Heart left ventricle (tissue), 13 donors: ENCODE measurements around the gene PRKAG2.

Experiments
- POLR2A ChIP-seq, 2 donors: fragments of 450-650 bp; IDR thresholded peaks; one replicate each; pipeline ENCODE4 v1.6.1; 2017; ENCODE audit warnings: antibody characterized with exemption in 2 of 2, mild to moderate bottlenecking in 2 of 2, moderate library complexity in 2 of 2
- TF ChIP-seq, protein P1 (sequence below), 12 donors: fragments of 200-600 bp; sonication (generic) in 4 of 12; IDR thresholded peaks; one replicate each; pipeline versions ENCODE4 v1.5.0 to v1.8.0; 2018 to 2022; ENCODE audit warnings: antibody characterized with exemption in 12 of 12, mild to moderate bottlenecking in 5 of 12
- donor health status: ischemic (EF 13 %, LVEDD 7.1; RV severe dilation, severe dysfunction).
- donor health status: DM: no; HTN: yes; CAD: no.
- donor health status: DM: no; HTN: no; CAD: no.
- donor health status: ischemic (EF 25% LVEDD 6.9; RV normal size, moderate dysfunction).
- donor health status: ischemic (EF 25% LVEDD 5.7; RV mildly dilated, moderate dysfunction).
- donor health status: ischemic (EF 35%, LVEDD 5.7; RV mildly dilated, moderate dysfunction).
- donor health status: nonischemic (EF 11% LVEDD 7.7; RV severe dilation, severe dysfunction).
- donor health status: DM: yes; HTN: yes; CAD: no.
- donor health status: PGD.
- donor health status: ischemic (EF 29% LVEDD 5.4; RV normal size, mild dysfunction).
- donor health status: nonischemic (EF 23%, LVEDD 6.1; RV moderate dilation, normal function).

DNA sequence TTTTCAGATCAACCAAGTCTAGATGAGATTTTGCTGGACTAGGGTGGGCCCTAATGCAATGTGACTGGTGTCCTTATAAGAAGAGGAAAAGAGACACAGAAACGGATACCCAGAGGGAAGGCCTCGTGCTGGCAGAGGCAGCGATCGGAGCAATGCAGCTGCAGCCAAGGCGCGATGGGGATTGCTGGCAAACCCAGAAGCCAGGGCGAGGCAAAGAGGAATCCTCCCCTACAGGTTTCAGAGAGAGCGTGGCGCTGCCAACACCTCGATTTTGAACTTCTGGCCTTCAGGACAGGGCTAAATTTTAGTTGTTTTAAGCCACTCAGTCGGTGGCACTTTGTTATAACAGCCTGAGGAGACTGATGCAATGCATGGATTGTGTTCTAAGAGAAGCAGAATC lies 200.2 kb downstream of the PRKAG2 start:
- no peak for TF ChIP-seq POLR2A (IDR thresholded peaks at IDR 0.05)
- TF ChIP-seq, protein P1, sequence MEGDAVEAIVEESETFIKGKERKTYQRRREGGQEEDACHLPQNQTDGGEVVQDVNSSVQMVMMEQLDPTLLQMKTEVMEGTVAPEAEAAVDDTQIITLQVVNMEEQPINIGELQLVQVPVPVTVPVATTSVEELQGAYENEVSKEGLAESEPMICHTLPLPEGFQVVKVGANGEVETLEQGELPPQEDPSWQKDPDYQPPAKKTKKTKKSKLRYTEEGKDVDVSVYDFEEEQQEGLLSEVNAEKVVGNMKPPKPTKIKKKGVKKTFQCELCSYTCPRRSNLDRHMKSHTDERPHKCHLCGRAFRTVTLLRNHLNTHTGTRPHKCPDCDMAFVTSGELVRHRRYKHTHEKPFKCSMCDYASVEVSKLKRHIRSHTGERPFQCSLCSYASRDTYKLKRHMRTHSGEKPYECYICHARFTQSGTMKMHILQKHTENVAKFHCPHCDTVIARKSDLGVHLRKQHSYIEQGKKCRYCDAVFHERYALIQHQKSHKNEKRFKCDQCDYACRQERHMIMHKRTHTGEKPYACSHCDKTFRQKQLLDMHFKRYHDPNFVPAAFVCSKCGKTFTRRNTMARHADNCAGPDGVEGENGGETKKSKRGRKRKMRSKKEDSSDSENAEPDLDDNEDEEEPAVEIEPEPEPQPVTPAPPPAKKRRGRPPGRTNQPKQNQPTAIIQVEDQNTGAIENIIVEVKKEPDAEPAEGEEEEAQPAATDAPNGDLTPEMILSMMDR (IDR thresholded peaks at IDR 0.05), result no peak
